Mesendoderm (in vitro differentiated cells): ENCODE results near the gene ACAT2.
A peak's percentile ranks its signal among the peaks of the same experiment; 100 is the strongest.
"Not testable (repeated sequence)": the region's sequence is repeated elsewhere in the genome, so short reads cannot be mapped to it uniquely, and the experiment has no call there.

Experiments used
- DNase-seq: peaks from one replicate; pipeline ENCODE4 v3.0.0; 2013
- H2AK5ac ChIP-seq: 2 replicates; pipeline ENCODE4 v1.6.1; 2013; ENCODE audit warnings: low read length, inconsistent platforms
- H2BK120ac ChIP-seq: 2 replicates; pipeline ENCODE4 v1.6.1; 2013; ENCODE audit warnings: low read depth, mild to moderate bottlenecking, low read length, moderate library complexity, mixed read lengths
- H2BK15ac ChIP-seq: replicated peaks from 2 replicates; pipeline ENCODE4 v1.6.1; 2013; ENCODE audit warnings: low read depth, mild to moderate bottlenecking, moderate library complexity
- H2BK5ac ChIP-seq: 2 replicates; pipeline ENCODE4 v1.6.1; 2013; ENCODE audit warnings: low read length, inconsistent platforms
- H3K18ac ChIP-seq: 2 replicates; pipeline ENCODE4 v1.6.1; 2013; ENCODE audit warnings: mild to moderate bottlenecking, low read length, mixed read lengths
- H3K23ac ChIP-seq: one replicate; pipeline ENCODE4 v1.6.1; 2013; ENCODE audit warnings: low read length
- H3K27ac ChIP-seq: 2 replicates; pipeline ENCODE4 v1.5.1; 2013; ENCODE audit warnings: low read depth, mild to moderate bottlenecking, inconsistent platforms, low read length, moderate library complexity
- H3K27me3 ChIP-seq: 2 replicates; pipeline ENCODE4 v1.6.1; 2013; ENCODE audit warnings: low read length, control low read depth, mild to moderate bottlenecking, inconsistent platforms; ENCODE audit not compliant: insufficient read depth, poor library complexity
- H3K36me3 ChIP-seq: 2 replicates; pipeline ENCODE4 v1.6.1; 2013; ENCODE audit warnings: low read length, inconsistent platforms; ENCODE audit not compliant: control insufficient read depth, insufficient read depth
- H3K4ac ChIP-seq: one replicate; pipeline ENCODE4 v1.6.1; 2013; ENCODE audit warnings: low read depth, mild to moderate bottlenecking, low read length, moderate library complexity
- H3K4me1 ChIP-seq: 2 replicates; pipeline ENCODE4 v1.6.1; 2013; ENCODE audit warnings: low read depth, low read length, inconsistent platforms; ENCODE audit not compliant: control insufficient read depth
- H3K4me2 ChIP-seq: 2 replicates; pipeline ENCODE4 v1.6.1; 2013; ENCODE audit warnings: low read length
- H3K4me3 ChIP-seq: 2 replicates; pipeline ENCODE4 v1.5.1; 2013; ENCODE audit warnings: mild to moderate bottlenecking, low read length
- H3K56ac ChIP-seq: one replicate; pipeline ENCODE4 v1.6.1; 2013; ENCODE audit warnings: low read length
- H3K79me1 ChIP-seq: 2 replicates; pipeline ENCODE4 v1.6.1; 2013; ENCODE audit warnings: low read length, inconsistent platforms
- H3K79me2 ChIP-seq: 2 replicates; pipeline ENCODE4 v1.6.1; 2013; ENCODE audit warnings: mild to moderate bottlenecking, low read length; ENCODE audit not compliant: control insufficient read depth, insufficient read depth
- H3K9ac ChIP-seq: 2 replicates; pipeline ENCODE4 v1.6.1; 2013; ENCODE audit warnings: low read length, inconsistent platforms
- H4K5ac ChIP-seq: one replicate; pipeline ENCODE4 v1.6.1; 2013; ENCODE audit warnings: low read length
- H4K8ac ChIP-seq: one replicate; pipeline ENCODE4 v1.6.1; 2013; ENCODE audit warnings: low read depth, mild to moderate bottlenecking, control low read depth, low read length, moderate library complexity
- WGBS: extraction: QIAGEN DNeasy Blood & Tissue Kit; methylation state at CpG from one replicate; pipeline ENCODE4 v1.1.7; 2013; ENCODE audit warnings: low lambda C conversion rate, missing lambda C conversion rate; ENCODE audit not compliant: insufficient coverage; ENCODE audit errors: extremely low coverage; 5-methylcytosine and 5-hydroxymethylcytosine counted together

The ACAT2 gene

DNA sequence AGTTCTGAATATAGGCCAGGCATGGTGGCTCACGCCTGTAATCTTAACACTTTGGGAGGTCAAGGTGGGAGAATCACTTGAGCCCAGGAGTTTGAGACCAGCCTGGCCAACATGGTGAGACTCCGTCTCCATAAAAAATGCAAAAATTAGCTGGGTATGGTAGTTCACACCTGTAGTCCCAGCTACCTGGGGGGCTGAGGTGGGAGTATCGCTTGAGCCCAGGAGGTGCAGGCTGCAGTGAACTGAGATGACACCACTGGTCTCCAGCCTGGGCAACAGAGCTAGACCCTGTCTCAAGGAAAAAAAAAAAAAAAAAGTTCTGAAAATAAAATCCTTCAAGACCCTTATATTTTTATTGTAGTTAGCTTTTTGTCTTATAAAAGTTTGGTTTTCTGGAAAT, 46.2 kb upstream of the ACAT2 start:
- Histone ChIP-seq H3K18ac (no peak overlapping the region), H2BK5ac (no peak overlapping the region), H3K4me2 (no peak overlapping the region), H4K8ac (no peak overlapping the region), H2BK15ac (no peak overlapping the region), H3K4me3 (no peak overlapping the region), H2BK120ac (no peak overlapping the region), H3K27me3 (no peaks in the 10 kb centered on the region), H4K5ac (no peak overlapping the region), H3K4ac (no peak overlapping the region), H3K9ac (no peak overlapping the region), H3K23ac (no peak overlapping the region), H3K56ac (no peak overlapping the region), H3K79me2 (no peaks in the 10 kb centered on the region), H3K4me1 (no peaks in the 10 kb centered on the region), H2AK5ac (no peak overlapping the region), H3K79me1 (no peaks in the 10 kb centered on the region), H3K27ac (no peak overlapping the region), H3K36me3 (no peaks in the 10 kb centered on the region)
- WGBS: no CpG with 5 or more reads among the region's 3 CpGs
- no peak for DNase-seq

DNA sequence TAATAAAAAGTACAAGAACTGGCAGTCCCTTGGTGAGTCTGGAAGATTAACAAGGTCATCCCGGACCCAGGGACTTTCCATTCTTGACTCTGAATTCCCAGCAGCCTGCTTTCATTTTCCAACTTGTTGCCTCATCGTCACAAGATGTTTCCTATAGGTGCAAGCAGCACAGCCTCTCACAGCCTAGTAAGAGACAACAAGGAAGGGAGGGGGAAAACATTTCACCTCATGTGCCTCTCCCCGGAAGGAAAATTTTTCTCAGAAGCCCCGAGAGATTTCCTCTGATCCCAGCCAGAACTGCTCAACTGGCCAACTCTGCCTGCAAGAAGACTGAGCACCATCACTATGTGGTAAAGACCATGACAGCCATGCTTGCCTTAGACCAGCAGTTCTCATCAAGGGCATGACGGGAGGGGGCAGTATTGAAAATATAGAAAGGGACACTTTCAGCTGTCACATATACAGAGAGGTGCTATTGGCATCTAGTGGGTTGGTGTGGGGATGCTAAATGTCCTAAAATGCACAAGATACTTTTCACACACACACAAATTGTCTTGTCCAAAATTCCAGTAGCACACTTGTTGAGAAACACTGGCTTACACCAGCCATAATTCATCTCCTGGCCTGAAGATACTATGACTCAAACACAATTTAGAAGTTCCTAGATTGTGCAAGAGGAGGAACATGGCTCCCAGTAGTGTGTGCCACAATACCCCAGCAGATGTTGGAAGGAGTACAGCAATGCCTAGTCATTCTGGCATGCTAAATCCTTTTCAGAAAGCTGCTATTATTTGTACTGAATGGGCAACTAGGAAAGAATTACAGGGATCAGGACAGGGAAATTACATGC, 45.4 kb upstream of the ACAT2 start:
- Histone ChIP-seq H3K4me2 (no peak overlapping the region), H3K27ac (no peak overlapping the region), H3K79me1 (no peaks in the 10 kb centered on the region), H2BK120ac (no peak overlapping the region), H3K56ac (no peak overlapping the region), H3K23ac (no peak overlapping the region), H3K27me3 (no peaks in the 10 kb centered on the region), H3K4me3 (no peak overlapping the region), H4K5ac (no peak overlapping the region), H2BK5ac (no peak overlapping the region), H2BK15ac (no peak overlapping the region), H3K79me2 (no peaks in the 10 kb centered on the region), H2AK5ac (no peak overlapping the region), H3K9ac (no peak overlapping the region), H3K4ac (no peak overlapping the region), H3K36me3 (no peaks in the 10 kb centered on the region), H4K8ac (no peak overlapping the region), H3K18ac (no peak overlapping the region), H3K4me1 (no peaks in the 10 kb centered on the region)
- no peak for DNase-seq
- WGBS: no CpG with 5 or more reads among the region's 5 CpGs

DNA sequence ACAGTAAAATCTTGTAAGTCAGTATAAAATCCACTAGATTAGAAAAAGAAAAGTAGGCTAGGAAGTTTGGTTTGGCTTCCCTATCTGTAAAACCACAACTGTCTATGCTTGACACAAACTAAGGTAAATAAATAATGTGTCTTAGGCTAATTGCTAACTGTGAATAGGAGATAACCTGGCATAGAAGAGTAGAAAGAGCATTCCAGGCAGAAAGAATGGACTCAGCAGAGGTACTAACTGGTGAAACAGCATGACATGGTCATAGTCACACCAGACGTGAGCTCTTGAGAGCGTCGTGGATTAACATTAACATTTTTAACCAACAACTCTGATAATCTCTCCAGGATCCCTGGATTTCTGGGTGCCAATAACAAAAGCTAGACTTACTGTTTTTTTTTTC, 43.2 kb upstream of the ACAT2 start:
- Histone ChIP-seq H3K56ac (no peak overlapping the region), H3K79me2 (peaks cover 8% of the 10 kb centered on the region), H2BK15ac (no peak overlapping the region), H2BK5ac (no peak overlapping the region), H3K23ac (no peak overlapping the region), H3K4me2 (no peak overlapping the region), H3K79me1 (peaks cover 6% of the 10 kb centered on the region), H4K5ac (no peak overlapping the region), H3K9ac (no peak overlapping the region), H3K4me3 (no peak overlapping the region), H3K18ac (no peak overlapping the region), H3K27ac (no peak overlapping the region), H3K36me3 (peaks cover 1% of the 10 kb centered on the region), H2AK5ac (no peak overlapping the region), H3K4me1 (no peaks in the 10 kb centered on the region), H3K4ac (no peak overlapping the region), H3K27me3 (no peaks in the 10 kb centered on the region), H2BK120ac (no peak overlapping the region), H4K8ac (no peak overlapping the region)
- no CpG with 5 or more reads among the region's 3 CpGs for WGBS
- peak; percentile 64 for DNase-seq

DNA sequence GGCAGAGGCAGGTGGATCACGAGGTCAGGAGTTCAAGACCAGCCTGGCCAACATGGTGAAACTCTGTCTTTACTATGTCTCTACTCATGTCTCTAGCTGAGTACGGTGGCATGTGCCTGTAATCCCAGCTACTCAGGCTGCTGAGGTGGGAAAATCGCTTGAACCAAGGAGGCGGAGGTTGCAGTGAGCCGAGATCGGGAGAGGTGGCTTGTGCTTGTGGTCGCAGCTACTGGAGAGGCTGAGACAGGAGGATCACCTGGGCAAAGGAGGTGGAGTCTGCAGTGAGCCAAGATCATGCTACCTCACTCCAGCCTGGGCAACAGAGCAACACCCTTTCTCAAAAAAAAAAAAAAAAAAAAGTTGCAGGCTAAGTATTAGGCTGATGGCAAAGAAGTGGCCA, 42.6 kb upstream of the ACAT2 start:
- no peak overlapping the region for H3K18ac ChIP-seq
- WGBS: no CpG with 5 or more reads among the region's 7 CpGs
- peaks cover 9% of the 10 kb centered on the region for H3K79me2 ChIP-seq
- H4K8ac ChIP-seq: no peak overlapping the region
- no peak overlapping the region for H2BK15ac ChIP-seq
- H2BK5ac ChIP-seq: no peak overlapping the region
- H2BK120ac ChIP-seq: no peak overlapping the region
- no peak overlapping the region for H3K9ac ChIP-seq
- no peak overlapping the region for H2AK5ac ChIP-seq
- peaks cover 6% of the 10 kb centered on the region for H3K79me1 ChIP-seq
- peaks cover 1% of the 10 kb centered on the region for H3K36me3 ChIP-seq
- H3K56ac ChIP-seq: no peak overlapping the region
- H3K4me3 ChIP-seq: no peak overlapping the region
- H4K5ac ChIP-seq: no peak overlapping the region
- no peak overlapping the region for H3K4me2 ChIP-seq
- no peaks in the 10 kb centered on the region for H3K27me3 ChIP-seq
- H3K27ac ChIP-seq: no peak overlapping the region
- no peak for DNase-seq
- no peak overlapping the region for H3K23ac ChIP-seq
- no peaks in the 10 kb centered on the region for H3K4me1 ChIP-seq
- no peak overlapping the region for H3K4ac ChIP-seq

DNA sequence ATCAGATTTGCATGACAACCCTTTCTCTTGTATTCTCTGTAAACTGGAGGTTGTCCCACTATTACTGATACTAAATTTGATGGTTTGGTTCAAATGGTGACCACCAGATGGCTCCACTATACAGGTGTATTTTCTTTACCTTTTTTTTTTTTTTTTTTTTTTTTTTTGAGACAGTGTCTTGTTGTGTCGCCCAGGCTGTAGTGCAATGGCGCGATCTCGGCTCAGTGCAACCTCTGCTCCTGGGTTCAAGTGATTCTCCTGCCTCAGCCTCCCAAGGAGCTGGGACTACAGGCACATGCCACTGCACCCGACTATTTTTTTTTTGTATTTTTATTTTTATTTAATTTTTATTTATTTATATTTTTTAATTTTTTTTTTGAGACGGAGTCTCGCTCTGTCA, 41.1 kb upstream of the ACAT2 start:
- Histone ChIP-seq H3K23ac (no peak overlapping the region), H2BK15ac (no peak overlapping the region), H2BK5ac (no peak overlapping the region), H3K56ac (no peak overlapping the region), H3K79me2 (peaks cover 14% of the 10 kb centered on the region), H2BK120ac (no peak overlapping the region), H3K4me2 (no peak overlapping the region), H4K5ac (no peak overlapping the region), H3K4me1 (no peaks in the 10 kb centered on the region), H4K8ac (no peak overlapping the region), H3K27ac (no peak overlapping the region), H3K4ac (no peak overlapping the region), H3K79me1 (peaks cover 6% of the 10 kb centered on the region), H3K18ac (no peak overlapping the region), H3K36me3 (peaks cover 1% of the 10 kb centered on the region), H3K9ac (no peak overlapping the region), H3K4me3 (no peak overlapping the region), H3K27me3 (no peaks in the 10 kb centered on the region), H2AK5ac (no peak overlapping the region)
- DNase-seq: peak; percentile 73
- WGBS: no CpG with 5 or more reads among the region's 7 CpGs

DNA sequence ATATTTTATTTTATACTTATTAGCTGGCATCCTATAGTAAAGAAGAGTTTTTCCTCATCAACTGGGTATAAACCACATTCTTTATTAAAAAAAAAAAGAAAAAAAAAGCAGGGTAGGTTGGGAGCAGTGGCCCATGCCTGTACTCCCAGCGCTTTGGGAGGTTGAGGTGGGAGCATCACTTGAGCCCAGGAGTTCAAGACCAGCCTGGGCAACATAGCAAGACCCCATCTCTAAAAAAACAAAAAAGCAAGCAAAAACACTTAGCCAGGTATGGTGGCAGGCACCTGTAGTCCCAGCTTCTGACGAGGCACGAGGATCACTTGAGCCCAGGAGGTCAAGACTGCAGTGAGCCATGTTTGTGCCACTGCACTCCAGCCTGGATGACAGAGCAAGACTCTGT, 39.9 kb upstream of the ACAT2 start:
- not testable (repeated sequence) for H4K8ac ChIP-seq, H3K27ac ChIP-seq, H2BK5ac ChIP-seq

More for the DNA sequence above, 39.9 kb upstream of the ACAT2 start:
- not testable (repeated sequence) for H3K23ac ChIP-seq, H3K4me3 ChIP-seq, H3K9ac ChIP-seq, H2AK5ac ChIP-seq, H4K5ac ChIP-seq, H3K4me2 ChIP-seq, H3K18ac ChIP-seq, DNase-seq, H2BK15ac ChIP-seq, H2BK120ac ChIP-seq, H3K56ac ChIP-seq, H3K36me3 ChIP-seq, H3K27me3 ChIP-seq, H3K4ac ChIP-seq, H3K79me1 ChIP-seq, H3K4me1 ChIP-seq
- peaks cover 21% of the 10 kb centered on the region for H3K79me2 ChIP-seq
- no CpG with 5 or more reads among the region's 3 CpGs for WGBS
